LNCAP (cell line): ENCODE data around the gene NFATC2.

Source experiments
- CTCF ChIP-seq: fragments of 450-650 bp; IDR thresholded peaks from 2 replicates; pipeline ENCODE4 v1.5.1; 2017; ENCODE audit warnings: mild to moderate bottlenecking

NFATC2 gene

GRCh38 chr20:51381557-51381956 is 161.0 kb downstream of the NFATC2 start:
- TF ChIP-seq CTCF = no peak

GRCh38 chr20:51380401-51381385 is 161.8 kb downstream of the NFATC2 start:
- no peak for TF ChIP-seq CTCF

GRCh38 chr20:51379601-51380341 is 162.7 kb downstream of the NFATC2 start:
- no peak for TF ChIP-seq CTCF

GRCh38 chr20:51378171-51378928 is 164.2 kb downstream of the NFATC2 start:
- no peak for TF ChIP-seq CTCF

GRCh38 chr20:51377132-51377531 is 165.4 kb downstream of the NFATC2 start:
- no peak for TF ChIP-seq CTCF

- no peak for TF ChIP-seq CTCF
Measured at GRCh38 chr20:51376111-51376510, 166.4 kb downstream of the NFATC2 start.

GRCh38 chr20:51375561-51375960 is 167.0 kb downstream of the NFATC2 start:
- no peak for TF ChIP-seq CTCF
